ENCODE measurements around the gene PGBD2.

Gene PGBD2, protein sequence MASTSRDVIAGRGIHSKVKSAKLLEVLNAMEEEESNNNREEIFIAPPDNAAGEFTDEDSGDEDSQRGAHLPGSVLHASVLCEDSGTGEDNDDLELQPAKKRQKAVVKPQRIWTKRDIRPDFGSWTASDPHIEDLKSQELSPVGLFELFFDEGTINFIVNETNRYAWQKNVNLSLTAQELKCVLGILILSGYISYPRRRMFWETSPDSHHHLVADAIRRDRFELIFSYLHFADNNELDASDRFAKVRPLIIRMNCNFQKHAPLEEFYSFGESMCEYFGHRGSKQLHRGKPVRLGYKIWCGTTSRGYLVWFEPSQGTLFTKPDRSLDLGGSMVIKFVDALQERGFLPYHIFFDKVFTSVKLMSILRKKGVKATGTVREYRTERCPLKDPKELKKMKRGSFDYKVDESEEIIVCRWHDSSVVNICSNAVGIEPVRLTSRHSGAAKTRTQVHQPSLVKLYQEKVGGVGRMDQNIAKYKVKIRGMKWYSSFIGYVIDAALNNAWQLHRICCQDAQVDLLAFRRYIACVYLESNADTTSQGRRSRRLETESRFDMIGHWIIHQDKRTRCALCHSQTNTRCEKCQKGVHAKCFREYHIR

DNA sequence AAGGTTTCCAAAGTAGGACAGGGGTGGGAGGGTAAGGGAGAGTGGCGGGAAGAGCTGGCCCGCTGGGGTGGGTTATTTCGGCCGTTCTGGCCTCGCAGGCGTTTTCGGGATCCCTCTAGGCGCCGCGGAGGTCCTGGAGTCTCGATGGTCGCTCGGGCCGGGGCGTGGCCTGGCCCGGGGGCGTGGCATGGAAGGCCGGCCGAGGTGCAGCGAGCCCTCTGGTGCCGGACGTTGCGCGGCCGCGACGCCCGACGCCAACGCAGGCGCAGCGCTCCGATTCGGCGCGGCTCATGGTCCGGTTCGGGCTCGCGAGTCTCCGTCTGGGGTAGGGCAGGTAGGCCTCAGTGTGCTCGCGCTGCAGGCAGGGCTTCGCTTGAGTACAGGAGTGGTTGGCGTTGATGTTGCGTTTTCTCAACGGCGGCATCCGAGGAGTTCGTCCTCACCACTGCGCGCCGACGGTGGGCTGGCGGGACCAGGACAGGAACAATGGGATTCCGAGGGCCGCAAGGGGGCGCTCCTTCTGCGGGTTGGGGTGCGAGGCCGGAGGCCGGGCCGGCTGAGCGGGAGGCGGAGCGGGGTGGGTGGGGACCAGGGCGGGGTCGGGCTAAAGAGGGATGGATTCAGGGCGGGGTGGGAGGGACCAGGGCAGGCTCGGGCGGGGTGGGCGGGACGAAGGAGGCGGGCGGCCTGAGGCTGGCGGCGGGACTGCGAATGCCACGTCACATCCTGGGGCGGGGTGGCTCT is at the start of gene PGBD2:
TSS of gene PGBD2 (plus strand) at position 227 of the 744 bp plus-strand sequence. CDS start 7,628 bp downstream, outside the sequence.
- H3K9ac ChIP-seq (ENCODE audit: low read length): peak within 1 kb of the TSS; percentile 85
- H3K4me1 ChIP-seq (ENCODE audit: control insufficient read depth, insufficient read depth, low read length): peaks cover 6% of the 10 kb centered on the region
- no peaks in the 10 kb centered on the region for H3K36me3 ChIP-seq (ENCODE audit: control insufficient read depth, insufficient read depth, low read length)
- peak within 1 kb of the TSS; percentile 98 for H3K27ac ChIP-seq (ENCODE audit: low read depth, low read length)
- H3K4me3 ChIP-seq (ENCODE audit: low read length): peak within 1 kb of the TSS; percentile 99
- no peaks in the 10 kb centered on the region for H3K27me3 ChIP-seq (ENCODE audit: control insufficient read depth, insufficient read depth, low read length)

DNA sequence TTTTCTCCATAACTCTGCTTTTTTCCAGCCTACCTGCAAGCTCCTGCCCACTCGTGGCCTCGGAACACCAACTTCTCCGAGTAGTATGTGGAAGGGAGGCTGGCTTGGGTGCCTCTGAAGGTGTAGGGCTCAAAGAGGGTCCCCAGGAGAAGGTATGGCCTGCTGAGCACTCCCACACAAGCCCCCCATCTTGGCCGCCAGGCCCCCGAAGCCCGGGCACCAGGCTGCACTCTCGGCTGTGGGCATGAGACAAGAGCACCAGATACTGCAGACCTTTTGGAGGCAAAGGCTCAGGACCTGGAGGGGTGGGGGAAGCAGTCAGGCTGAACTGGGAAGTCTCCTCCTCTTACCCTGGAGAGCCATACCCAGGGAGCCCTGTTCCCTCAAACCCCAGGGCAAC is 48.8 kb upstream of the PGBD2 start:
- Histone ChIP-seq H3K4me3 (ENCODE audit: low read length) (peak overlapping the region; percentile 92), H3K27ac (ENCODE audit: low read depth, low read length) (no peak overlapping the region), H3K36me3 (ENCODE audit: control insufficient read depth, insufficient read depth, low read length) (peaks cover 6% of the 10 kb centered on the region), H3K9ac (ENCODE audit: low read length) (no peak overlapping the region), H3K4me1 (ENCODE audit: control insufficient read depth, insufficient read depth, low read length) (peaks cover 9% of the 10 kb centered on the region), H3K27me3 (ENCODE audit: control insufficient read depth, insufficient read depth, low read length) (no peaks in the 10 kb centered on the region)

DNA sequence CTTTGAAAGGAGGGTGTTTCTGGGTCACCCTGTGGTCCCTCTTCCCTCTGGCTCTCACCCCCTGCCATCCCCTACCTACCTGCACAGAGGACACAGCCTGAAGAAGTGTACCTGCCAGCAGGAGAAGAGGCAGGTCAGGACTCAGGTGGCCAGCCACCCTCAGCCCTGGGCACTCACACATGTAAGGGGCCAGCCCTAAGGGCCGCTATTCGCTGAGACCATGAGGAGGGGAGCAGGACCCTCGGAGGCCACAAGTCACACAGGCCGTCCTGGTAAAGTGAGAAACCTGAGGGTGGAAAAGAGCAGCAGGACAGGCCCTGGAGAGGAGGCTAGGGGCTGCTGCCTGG is 48.3 kb upstream of the PGBD2 start:
- no peak overlapping the region for H3K27ac ChIP-seq (ENCODE audit: low read depth, low read length)
- no peaks in the 10 kb centered on the region for H3K27me3 ChIP-seq (ENCODE audit: control insufficient read depth, insufficient read depth, low read length)
- peak overlapping the region; percentile 92 for H3K4me3 ChIP-seq (ENCODE audit: low read length)
- H3K4me1 ChIP-seq (ENCODE audit: control insufficient read depth, insufficient read depth, low read length): peaks cover 9% of the 10 kb centered on the region
- H3K9ac ChIP-seq (ENCODE audit: low read length): peak overlapping the region; percentile 73
- peaks cover 6% of the 10 kb centered on the region for H3K36me3 ChIP-seq (ENCODE audit: control insufficient read depth, insufficient read depth, low read length)

DNA sequence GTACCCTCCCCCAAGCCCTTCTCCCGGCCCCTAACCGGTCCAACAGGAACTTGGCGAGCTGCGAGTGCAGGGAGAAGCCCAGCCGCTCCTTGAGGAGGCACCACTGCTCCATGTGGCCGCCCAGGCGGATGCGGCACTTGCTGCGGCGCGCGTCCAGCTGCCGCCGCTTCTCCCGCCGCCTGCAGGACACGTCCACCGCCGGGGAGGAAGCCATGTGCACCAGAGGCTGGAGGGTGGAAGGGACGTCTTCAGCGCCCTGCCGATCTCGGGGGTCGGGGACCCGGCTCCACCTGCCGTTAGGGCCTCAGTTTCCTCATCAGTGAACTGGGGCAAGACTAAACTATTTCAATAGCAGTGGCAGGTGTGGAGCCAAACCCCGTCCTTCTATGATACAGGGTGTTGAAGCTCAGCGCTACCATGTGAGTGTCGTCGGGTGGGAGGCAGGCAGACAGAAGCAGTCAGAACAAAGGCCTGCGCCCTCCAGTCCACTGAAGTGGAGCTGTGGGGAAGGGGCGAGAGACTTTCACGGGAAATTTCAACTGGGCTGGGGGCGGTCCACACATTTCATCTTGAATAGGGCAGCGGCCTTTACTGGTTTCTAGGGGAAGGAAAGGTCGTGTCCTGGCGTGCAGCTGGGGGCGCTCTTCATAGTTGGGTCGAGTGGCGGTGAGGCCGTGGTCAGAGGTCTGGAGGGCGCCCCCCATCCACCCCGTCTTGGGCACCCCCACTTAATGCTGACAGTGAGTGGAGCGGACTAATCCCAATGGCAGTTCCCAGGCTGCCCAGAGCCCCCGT is 47.7 kb upstream of the PGBD2 start:
- Histone ChIP-seq H3K9ac (ENCODE audit: low read length) (peak overlapping the region; percentile 73), H3K4me3 (ENCODE audit: low read length) (peak overlapping the region; percentile 92), H3K4me1 (ENCODE audit: control insufficient read depth, insufficient read depth, low read length) (peaks cover 9% of the 10 kb centered on the region), H3K36me3 (ENCODE audit: control insufficient read depth, insufficient read depth, low read length) (peaks cover 6% of the 10 kb centered on the region), H3K27ac (ENCODE audit: low read depth, low read length) (peak overlapping the region; percentile 91), H3K27me3 (ENCODE audit: control insufficient read depth, insufficient read depth, low read length) (no peaks in the 10 kb centered on the region)

DNA sequence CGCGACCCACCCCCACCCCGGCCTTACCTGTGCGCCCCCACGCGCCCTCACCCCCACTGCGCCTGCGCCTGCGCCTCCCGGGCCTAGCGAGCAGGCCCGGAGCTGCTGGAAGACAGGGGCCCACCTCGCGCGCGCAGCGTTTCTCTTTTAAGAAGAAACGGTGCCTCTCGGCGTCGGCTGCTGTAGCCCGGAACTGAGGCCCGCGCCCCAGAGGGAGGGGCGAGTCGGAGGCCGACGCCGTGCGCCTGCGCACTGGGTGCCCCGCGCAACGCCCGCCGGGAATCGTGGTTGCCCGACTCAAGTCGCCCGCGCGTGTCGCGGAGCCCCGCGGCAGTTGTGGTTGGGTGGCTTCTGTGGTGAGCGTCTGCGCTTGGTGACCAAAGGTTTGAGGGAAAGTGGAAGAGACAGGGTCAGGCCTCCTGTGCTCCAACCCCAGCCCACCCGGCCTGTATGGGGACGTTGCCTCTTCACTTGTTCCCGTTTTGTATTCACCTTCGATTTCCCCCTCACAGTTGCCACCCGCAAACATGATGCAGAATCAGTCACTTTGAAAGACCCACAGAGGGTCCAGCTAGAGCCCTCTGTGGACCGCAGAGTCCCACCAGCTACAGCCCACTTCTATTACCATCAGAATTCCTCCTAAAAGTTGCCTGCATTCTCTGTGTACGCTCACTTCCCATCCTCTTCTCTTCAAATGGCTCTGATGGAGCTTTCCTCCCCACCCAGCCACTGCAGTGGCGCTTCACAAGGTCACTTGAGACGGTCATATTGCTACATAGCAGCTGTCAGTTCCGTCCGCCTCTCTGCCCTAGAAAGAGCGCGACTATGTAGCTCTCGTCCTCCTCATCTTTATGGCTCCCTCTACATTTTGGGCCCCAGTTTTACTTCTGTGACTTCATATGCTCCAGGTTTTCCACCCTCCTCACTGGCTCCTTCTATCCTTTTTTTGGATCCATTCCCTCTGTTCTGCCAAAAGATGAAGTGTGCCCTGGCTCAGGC is 46.8 kb upstream of the PGBD2 start, which contains the start of gene ZNF692:
TSS of gene ZNF692 (minus strand) at position 195 of the 999 bp plus-strand sequence. CDS start 776 bp downstream, outside the sequence.
- Histone ChIP-seq H3K4me1 (ENCODE audit: control insufficient read depth, insufficient read depth, low read length) (peaks cover 14% of the 10 kb centered on the region), H3K27me3 (ENCODE audit: control insufficient read depth, insufficient read depth, low read length) (no peaks in the 10 kb centered on the region), H3K36me3 (ENCODE audit: control insufficient read depth, insufficient read depth, low read length) (peaks cover 6% of the 10 kb centered on the region), H3K27ac (ENCODE audit: low read depth, low read length) (peak within 1 kb of the TSS; percentile 91), H3K9ac (ENCODE audit: low read length) (peak within 1 kb of the TSS; percentile 89), H3K4me3 (ENCODE audit: low read length) (peak within 1 kb of the TSS; percentile 93)

DNA sequence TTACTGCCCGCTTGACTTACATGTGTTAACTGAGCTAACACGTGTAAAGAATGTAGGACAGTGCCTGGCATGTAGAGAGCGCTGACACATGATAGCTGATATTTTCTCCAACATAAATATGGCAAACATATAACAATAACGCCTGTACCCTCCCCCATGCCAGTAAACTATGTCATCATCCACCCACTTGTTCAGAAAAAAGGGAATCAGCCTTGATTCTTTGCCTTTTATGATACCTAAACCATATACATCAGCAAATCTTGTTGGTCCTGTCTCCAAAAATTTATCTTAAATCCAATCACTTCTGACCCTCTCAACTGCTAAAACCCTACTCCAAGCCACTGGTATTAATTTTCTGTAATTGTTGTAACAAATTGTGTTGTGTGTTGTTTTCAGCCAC is 46.0 kb upstream of the PGBD2 start:
- no peaks in the 10 kb centered on the region for H3K27me3 ChIP-seq (ENCODE audit: control insufficient read depth, insufficient read depth, low read length)
- no peak overlapping the region for H3K9ac ChIP-seq (ENCODE audit: low read length)
- H3K4me3 ChIP-seq (ENCODE audit: low read length): no peak overlapping the region
- peaks cover 14% of the 10 kb centered on the region for H3K4me1 ChIP-seq (ENCODE audit: control insufficient read depth, insufficient read depth, low read length)
- peaks cover under 1% of the 10 kb centered on the region for H3K36me3 ChIP-seq (ENCODE audit: control insufficient read depth, insufficient read depth, low read length)
- H3K27ac ChIP-seq (ENCODE audit: low read depth, low read length): no peak overlapping the region

DNA sequence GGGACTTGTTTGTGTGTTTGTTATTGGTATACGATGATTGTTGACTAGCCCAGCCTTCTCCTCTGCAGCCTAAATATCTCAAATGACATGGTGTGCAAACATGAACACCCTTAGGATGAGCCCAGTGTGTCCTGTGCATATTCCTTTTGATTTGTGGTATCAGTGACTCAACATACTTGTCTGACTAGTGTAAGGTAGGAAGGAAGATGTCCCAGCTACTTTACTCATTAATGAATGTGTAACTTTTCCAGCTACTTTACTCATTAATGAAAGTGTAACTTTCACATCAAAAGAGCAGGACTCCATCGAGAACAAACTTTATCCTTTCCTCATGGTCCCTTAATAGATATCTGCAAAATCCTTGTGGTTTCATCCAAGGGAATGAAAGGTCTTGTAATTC is 44.4 kb upstream of the PGBD2 start:
- Histone ChIP-seq H3K27me3 (ENCODE audit: control insufficient read depth, insufficient read depth, low read length) (no peaks in the 10 kb centered on the region), H3K4me3 (ENCODE audit: low read length) (no peak overlapping the region), H3K27ac (ENCODE audit: low read depth, low read length) (no peak overlapping the region), H3K36me3 (ENCODE audit: control insufficient read depth, insufficient read depth, low read length) (no peaks in the 10 kb centered on the region), H3K4me1 (ENCODE audit: control insufficient read depth, insufficient read depth, low read length) (peaks cover 14% of the 10 kb centered on the region), H3K9ac (ENCODE audit: low read length) (no peak overlapping the region)

DNA sequence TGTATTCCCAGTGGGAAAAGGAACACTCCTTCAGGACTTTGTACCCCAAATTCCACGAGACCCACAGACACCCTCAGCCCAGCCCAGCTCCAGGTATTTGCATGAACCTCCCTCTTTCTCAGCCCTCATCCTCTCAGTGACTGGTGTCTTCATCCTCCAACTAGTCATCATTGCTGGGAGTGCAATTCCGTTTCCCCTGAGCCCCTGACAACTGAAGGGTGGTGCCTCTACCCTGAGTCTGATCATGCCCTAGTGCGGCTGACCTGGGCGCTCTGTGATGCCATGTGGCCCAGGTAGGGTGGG is 43.4 kb upstream of the PGBD2 start:
- Histone ChIP-seq H3K27ac (ENCODE audit: low read depth, low read length) (no peak overlapping the region), H3K27me3 (ENCODE audit: control insufficient read depth, insufficient read depth, low read length) (no peaks in the 10 kb centered on the region), H3K9ac (ENCODE audit: low read length) (no peak overlapping the region), H3K36me3 (ENCODE audit: control insufficient read depth, insufficient read depth, low read length) (no peaks in the 10 kb centered on the region), H3K4me1 (ENCODE audit: control insufficient read depth, insufficient read depth, low read length) (peaks cover 13% of the 10 kb centered on the region), H3K4me3 (ENCODE audit: low read length) (peak overlapping the region; percentile 80)

DNA sequence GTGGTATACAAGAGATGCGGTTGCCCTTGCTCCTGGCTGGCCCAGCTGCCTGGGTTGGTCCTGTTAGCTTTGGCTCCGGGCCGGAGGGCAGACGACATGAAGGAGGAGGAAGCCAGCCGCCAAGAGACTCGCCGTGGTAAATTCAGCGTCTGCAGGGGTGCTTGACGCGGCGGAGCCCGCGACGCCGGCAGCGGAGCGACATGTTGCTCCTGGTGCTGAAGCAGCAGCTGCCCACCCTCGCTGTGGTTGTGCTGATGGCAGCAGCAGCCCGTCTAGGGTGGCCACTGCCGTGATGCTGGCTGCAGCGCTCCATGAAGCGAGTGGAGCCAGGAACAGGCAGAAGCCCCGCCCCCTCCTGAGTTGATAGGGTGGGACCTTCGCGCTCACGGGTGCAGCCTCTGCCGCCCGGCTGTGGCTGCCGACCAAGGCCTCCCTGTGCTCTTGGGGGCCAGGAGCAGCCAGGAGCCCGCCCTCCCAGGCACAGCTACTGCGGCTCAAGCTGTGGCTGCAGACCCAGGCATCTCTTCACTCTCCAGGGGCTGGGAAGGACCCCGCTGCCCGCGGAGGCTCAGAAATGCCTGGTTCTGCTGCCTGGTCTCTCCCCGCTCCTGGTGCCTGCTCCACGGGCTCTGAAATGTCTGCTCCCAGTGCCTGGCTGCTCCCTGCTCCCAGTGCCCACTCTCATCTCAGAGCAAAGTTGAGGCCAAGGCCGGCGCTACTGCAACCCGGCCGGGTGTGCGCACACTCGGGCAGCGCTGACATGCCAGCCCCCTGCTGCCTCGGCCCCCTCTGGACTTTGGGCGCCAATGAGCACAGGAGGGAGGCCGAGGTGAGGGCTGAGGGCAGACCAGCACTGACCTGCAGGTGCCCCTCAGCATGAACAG is 42.8 kb upstream of the PGBD2 start:
- Histone ChIP-seq H3K9ac (ENCODE audit: low read length) (peak overlapping the region; percentile 39), H3K27ac (ENCODE audit: low read depth, low read length) (peak overlapping the region; percentile 57), H3K4me3 (ENCODE audit: low read length) (peak overlapping the region; percentile 80), H3K36me3 (ENCODE audit: control insufficient read depth, insufficient read depth, low read length) (no peaks in the 10 kb centered on the region), H3K4me1 (ENCODE audit: control insufficient read depth, insufficient read depth, low read length) (peaks cover 9% of the 10 kb centered on the region), H3K27me3 (ENCODE audit: control insufficient read depth, insufficient read depth, low read length) (no peaks in the 10 kb centered on the region)

DNA sequence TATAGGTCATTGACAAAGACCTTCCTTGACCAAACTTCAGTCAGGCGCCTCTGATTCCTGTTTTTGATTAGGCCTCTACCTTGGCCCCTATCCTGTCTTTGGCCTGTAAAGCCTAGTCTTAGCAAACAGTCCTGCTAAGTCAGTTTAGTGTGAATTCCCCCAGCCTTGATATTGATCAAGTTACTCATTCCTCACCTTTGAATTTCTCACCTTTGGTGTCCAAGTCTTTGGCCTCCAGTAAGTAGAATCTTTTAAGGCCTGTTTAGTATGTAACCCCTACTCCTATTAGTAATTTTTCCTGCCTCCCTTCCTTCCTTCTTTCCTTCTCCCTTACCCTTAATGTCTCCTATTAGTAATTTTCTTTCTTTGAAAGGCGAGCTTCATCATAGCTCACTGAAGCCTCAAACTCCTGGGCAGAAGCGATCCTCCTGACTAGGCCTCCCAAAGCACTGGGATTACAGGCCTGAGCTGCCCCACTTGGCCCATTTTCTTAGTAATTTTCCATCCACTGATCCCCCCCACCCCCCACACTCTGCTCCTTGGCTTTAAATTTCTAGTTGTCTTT is 34.1 kb upstream of the PGBD2 start:
- H3K36me3 ChIP-seq (ENCODE audit: control insufficient read depth, insufficient read depth, low read length): no peaks in the 10 kb centered on the region
- H3K27me3 ChIP-seq (ENCODE audit: control insufficient read depth, insufficient read depth, low read length): no peaks in the 10 kb centered on the region
- H3K9ac ChIP-seq (ENCODE audit: low read length): no peak overlapping the region
- no peak overlapping the region for H3K27ac ChIP-seq (ENCODE audit: low read depth, low read length)
- no peaks in the 10 kb centered on the region for H3K4me1 ChIP-seq (ENCODE audit: control insufficient read depth, insufficient read depth, low read length)
- no peak overlapping the region for H3K4me3 ChIP-seq (ENCODE audit: low read length)

All from rectal smooth muscle tissue (tissue), 1 donor.